Endodermal cell (in vitro differentiated cells): Measurements from ENCODE around the gene UVRAG. TPM values are rescaled to one million over a fixed set of nuclear protein-coding genes. Genes with fewer than 3 reads are reported as not detected.

Experiments
- DNase-seq: peaks from one replicate; pipeline ENCODE4 v3.0.0-alpha.2; 2017
- H3K27ac ChIP-seq: 2 replicates; pipeline ENCODE4 v1.5.1; 2013; ENCODE audit warnings: mild to moderate bottlenecking, low read depth, low read length, moderate library complexity
- H3K27me3 ChIP-seq: 2 replicates; pipeline ENCODE4 v1.6.1; 2013; ENCODE audit warnings: mild to moderate bottlenecking, low read length, moderate library complexity; ENCODE audit not compliant: insufficient read depth, control insufficient read depth, poor library complexity, severe bottlenecking
- H3K36me3 ChIP-seq: 2 replicates; pipeline ENCODE4 v1.7.0; 2013; ENCODE audit warnings: mild to moderate bottlenecking, low read length, moderate library complexity; ENCODE audit not compliant: control insufficient read depth, insufficient read depth
- H3K4me1 ChIP-seq: one replicate; pipeline ENCODE4 v1.7.0; 2013; ENCODE audit warnings: low read length; ENCODE audit not compliant: control insufficient read depth, insufficient read depth
- H3K4me3 ChIP-seq: 2 replicates; pipeline ENCODE4 v1.5.1; 2013; ENCODE audit warnings: mild to moderate bottlenecking, low read length, moderate library complexity
- H3K9ac ChIP-seq: 2 replicates; pipeline ENCODE4 v1.6.1; 2013; ENCODE audit warnings: mild to moderate bottlenecking, low read length, moderate library complexity; ENCODE audit not compliant: poor library complexity, severe bottlenecking; ENCODE audit errors: extremely low read depth
- H3K9me3 ChIP-seq: 2 replicates; pipeline ENCODE4 v1.6.1; 2013; ENCODE audit warnings: mild to moderate bottlenecking, low read length, moderate library complexity; ENCODE audit not compliant: control insufficient read depth
- H3K27ac Mint-ChIP-seq: 2 replicates; pipeline ENCODE4 v1.8.0; 2020; ENCODE audit warnings: mixed read lengths
- H3K27me3 Mint-ChIP-seq: 2 replicates; pipeline ENCODE4 v1.8.0; 2021; ENCODE audit warnings: mild to moderate bottlenecking, mixed read lengths; ENCODE audit not compliant: insufficient read depth
- H3K36me3 Mint-ChIP-seq: 2 replicates; pipeline ENCODE4 v1.8.0; 2020; ENCODE audit warnings: low read depth, mixed read lengths
- H3K4me1 Mint-ChIP-seq: 2 replicates; pipeline ENCODE4 v1.8.0; 2020; ENCODE audit warnings: mixed read lengths
- H3K4me3 Mint-ChIP-seq: 2 replicates; pipeline ENCODE4 v1.8.0; 2020; ENCODE audit warnings: mild to moderate bottlenecking, moderate library complexity, mixed read lengths
- H3K9me3 Mint-ChIP-seq: 2 replicates; pipeline ENCODE4 v1.8.0; 2020; ENCODE audit warnings: mild to moderate bottlenecking, mixed read lengths
- CTCF ChIP-seq: fragments of 200-600 bp; sonication (generic); conservative IDR thresholded peaks from 2 replicates; pipeline ENCODE4 v1.5.0; 2021; ENCODE audit warnings: antibody characterized with exemption, mild to moderate bottlenecking
- WGBS, 2 experiments: methylation state at CpG; one replicate each; pipeline versions ENCODE4 v1.1.5 to v1.1.7; 2013; ENCODE audit warnings: missing lambda C conversion rate in 2 of 2, mixed read lengths in 1 of 2; ENCODE audit not compliant: insufficient coverage in 1 of 2, insufficient read length in 1 of 2; 5-methylcytosine and 5-hydroxymethylcytosine counted together
- total RNA-seq, 2 donors: library from RNA; stranded (reverse); fragmentation: NEBNext Ultra II Directional in 1 of 2; extraction: Animal tissue kit (Norgen Biotek cat#: 25700) in 1 of 2; gene quantifications; 2 replicates in 1 of 2; 3 replicates in 1 of 2; pipeline ENCODE4 v1.2.1, GENCODE V29; 2021

UVRAG gene
- total RNA-seq, 2 donors from 2014 or later, result 19.7 to 34.9 TPM

- peaks cover 17% of the 10 kb centered on the region for H3K36me3 ChIP-seq
- no peak overlapping the region for H3K27ac ChIP-seq
- 80 to 97% methylated on average over 1 of the region's 1 CpG for WGBS, 2 experiments
- no peak overlapping the region for H3K27ac Mint-ChIP-seq
- H3K27me3 Mint-ChIP-seq, result no peaks in the 10 kb centered on the region
- H3K9me3 ChIP-seq, result peaks cover 14% of the 10 kb centered on the region
- no peak overlapping the region for H3K9ac ChIP-seq
- TF ChIP-seq CTCF, result no peak
- H3K9me3 Mint-ChIP-seq, result peaks cover 26% of the 10 kb centered on the region
- H3K4me1 Mint-ChIP-seq, result peaks cover 12% of the 10 kb centered on the region
- DNase-seq, result no peak
- H3K4me3 ChIP-seq, result no peak overlapping the region
- H3K4me3 Mint-ChIP-seq, result no peak overlapping the region
- H3K27me3 ChIP-seq, result no peaks in the 10 kb centered on the region
- H3K36me3 Mint-ChIP-seq, result peaks cover 38% of the 10 kb centered on the region
- no peaks in the 10 kb centered on the region for H3K4me1 ChIP-seq
Observed at GRCh38 chr11:76090821-76091220, 275.8 kb downstream of the UVRAG start.

GRCh38 chr11:76094740-76095139 is 279.7 kb downstream of the UVRAG start:
- H3K4me3 ChIP-seq, result no peak overlapping the region
- Mint-ChIP-seq H3K36me3 (peaks cover 31% of the 10 kb centered on the region), H3K9me3 (peaks cover 26% of the 10 kb centered on the region), H3K4me1 (peaks cover 3% of the 10 kb centered on the region), H3K27me3 (no peaks in the 10 kb centered on the region), H3K4me3 (no peak overlapping the region), H3K27ac (no peak overlapping the region)
- no peaks in the 10 kb centered on the region for H3K4me1 ChIP-seq
- H3K9ac ChIP-seq, result no peak overlapping the region
- 90 to 96% methylated on average over 2 to 4 of the region's 4 CpGs for WGBS, 2 experiments
- H3K27me3 ChIP-seq, result no peaks in the 10 kb centered on the region
- no peak overlapping the region for H3K27ac ChIP-seq
- TF ChIP-seq CTCF, result no peak
- H3K36me3 ChIP-seq, result peaks cover 3% of the 10 kb centered on the region
- no peak for DNase-seq
- H3K9me3 ChIP-seq, result peaks cover 14% of the 10 kb centered on the region

GRCh38 chr11:76095891-76096290 is 280.9 kb downstream of the UVRAG start:
- Mint-ChIP-seq H3K27me3 (no peaks in the 10 kb centered on the region), H3K27ac (no peak overlapping the region), H3K36me3 (peaks cover 21% of the 10 kb centered on the region), H3K4me3 (no peak overlapping the region), H3K4me1 (peaks cover 3% of the 10 kb centered on the region), H3K9me3 (peaks cover 17% of the 10 kb centered on the region)
- H3K9me3 ChIP-seq, result peaks cover 6% of the 10 kb centered on the region
- no peak overlapping the region for H3K27ac ChIP-seq
- no peak for DNase-seq
- no peak overlapping the region for H3K9ac ChIP-seq
- no peaks in the 10 kb centered on the region for H3K27me3 ChIP-seq
- H3K4me3 ChIP-seq, result no peak overlapping the region
- TF ChIP-seq CTCF, result no peak
- H3K4me1 ChIP-seq, result no peaks in the 10 kb centered on the region
- no peaks in the 10 kb centered on the region for H3K36me3 ChIP-seq
